HepG2 (cell line): ENCODE data around the gene MBLAC1. TPM values are rescaled to one million over a fixed set of nuclear protein-coding genes. Genes with fewer than 3 reads are reported as not detected.

Source experiments
- CC2D1A ChIP-seq: sonication (generic); formaldehyde crosslinking; IDR thresholded peaks from 2 replicates; pipeline ENCODE4 v1.8.1; 2023; ENCODE audit warnings: mild to moderate bottlenecking, missing genetic modification reagents
- FOXK1 ChIP-seq: sonication (generic); formaldehyde crosslinking; IDR thresholded peaks from 2 replicates; pipeline ENCODE4 v1.4.0; 2020; ENCODE audit warnings: low read depth, missing genetic modification reagents, borderline replicate concordance
- MAZ ChIP-seq, 2 experiments: sonication (generic) in 1 of 2; formaldehyde crosslinking in 1 of 2; IDR thresholded peaks; 2 replicates each; pipeline versions ENCODE4 v1.5.0 to v1.6.1; 2012 to 2020; ENCODE audit warnings: low read depth in 2 of 2, mild to moderate bottlenecking in 2 of 2, borderline replicate concordance in 1 of 2, improper control_type of control experiment in 1 of 2, low read length in 1 of 2, missing genetic modification reagents in 1 of 2, moderate library complexity in 1 of 2
- THAP11 ChIP-seq: IDR thresholded peaks from 2 replicates; pipeline ENCODE4 v1.6.1; 2016; ENCODE audit warnings: missing biosample characterization, missing genetic modification reagents
- ZBTB40 ChIP-seq, 2 experiments: fragments of 450-650 bp in 1 of 2; sonication (generic) in 1 of 2; formaldehyde crosslinking in 1 of 2; IDR thresholded peaks; 2 replicates each; pipeline versions ENCODE4 v1.6.1 to v1.8.0; 2016 to 2022; ENCODE audit warnings: antibody characterized with exemption in 1 of 2, mild to moderate bottlenecking in 1 of 2, missing genetic modification reagents in 1 of 2
- ZFP1 ChIP-seq: IDR thresholded peaks from 2 replicates; pipeline ENCODE4 v1.6.1; 2016
- ZFY ChIP-seq: sonication (generic); formaldehyde crosslinking; IDR thresholded peaks from 2 replicates; pipeline ENCODE4 v1.4.0; 2020; ENCODE audit warnings: missing genetic modification reagents
- ZNF616 ChIP-seq: sonication (generic); formaldehyde crosslinking; IDR thresholded peaks from 2 replicates; pipeline ENCODE4 v1.5.0; 2020; ENCODE audit warnings: low read depth, mild to moderate bottlenecking, missing genetic modification reagents
- ZNF792 ChIP-seq: IDR thresholded peaks from 2 replicates; pipeline ENCODE4 v1.6.1; 2016
- polyA plus RNA-seq, 8 experiments: library from polyadenylated mRNA; depleted of rRNA in 3 of 8; stranded (reverse) in 7 of 8; unstranded in 1 of 8; fragments of >200 nt; fragmentation: Illumina TruSeq in 4 of 8; extraction: Trizol in 4 of 8; gene quantifications; 2 replicates each; pipeline versions ENCODE4 v1.2.1 to v1.2.3, GENCODE V29; 2011 to 2016; ENCODE audit warnings: low read depth in 4 of 8, missing spikeins in 1 of 8, mixed read lengths in 1 of 8; ENCODE audit not compliant: insufficient read depth in 1 of 8
- total RNA-seq, 5 experiments: library from RNA; depleted of rRNA; stranded (reverse); fragments of >200 nt; fragmentation: Illumina TruSeq; extraction: Trizol; gene quantifications; 2 replicates each; pipeline ENCODE4 v1.2.3, GENCODE V29; 2016; ENCODE audit warnings: low read depth in 1 of 5
- TF ChIP-seq, protein P1 (sequence below): IDR thresholded peaks from 2 replicates; pipeline ENCODE4 v1.6.1; 2016; ENCODE audit warnings: mild to moderate bottlenecking, missing biosample characterization, missing genetic modification reagents
- TF ChIP-seq, protein P2 (sequence below): sonication (generic); formaldehyde crosslinking; IDR thresholded peaks from 2 replicates; pipeline ENCODE4 v1.4.0; 2020; ENCODE audit warnings: missing genetic modification reagents
- TF ChIP-seq, protein P3 (sequence below): sonication (generic); formaldehyde crosslinking; IDR thresholded peaks from 2 replicates; pipeline ENCODE4 v1.4.0; 2020; ENCODE audit warnings: missing genetic modification reagents, borderline replicate concordance
- TF ChIP-seq, protein P4 (sequence below): sonication (generic); formaldehyde crosslinking; conservative IDR thresholded peaks from 2 replicates; pipeline ENCODE4 v1.8.0; 2022; ENCODE audit warnings: low read depth, missing genetic modification reagents

MBLAC1 gene
- total and polyA plus RNA-seq, 2 of the 13 experiments (the other 11 are each of a cell fraction or from before 2014, with no cell fraction given): 0.79 to 2.1 TPM

DNA sequence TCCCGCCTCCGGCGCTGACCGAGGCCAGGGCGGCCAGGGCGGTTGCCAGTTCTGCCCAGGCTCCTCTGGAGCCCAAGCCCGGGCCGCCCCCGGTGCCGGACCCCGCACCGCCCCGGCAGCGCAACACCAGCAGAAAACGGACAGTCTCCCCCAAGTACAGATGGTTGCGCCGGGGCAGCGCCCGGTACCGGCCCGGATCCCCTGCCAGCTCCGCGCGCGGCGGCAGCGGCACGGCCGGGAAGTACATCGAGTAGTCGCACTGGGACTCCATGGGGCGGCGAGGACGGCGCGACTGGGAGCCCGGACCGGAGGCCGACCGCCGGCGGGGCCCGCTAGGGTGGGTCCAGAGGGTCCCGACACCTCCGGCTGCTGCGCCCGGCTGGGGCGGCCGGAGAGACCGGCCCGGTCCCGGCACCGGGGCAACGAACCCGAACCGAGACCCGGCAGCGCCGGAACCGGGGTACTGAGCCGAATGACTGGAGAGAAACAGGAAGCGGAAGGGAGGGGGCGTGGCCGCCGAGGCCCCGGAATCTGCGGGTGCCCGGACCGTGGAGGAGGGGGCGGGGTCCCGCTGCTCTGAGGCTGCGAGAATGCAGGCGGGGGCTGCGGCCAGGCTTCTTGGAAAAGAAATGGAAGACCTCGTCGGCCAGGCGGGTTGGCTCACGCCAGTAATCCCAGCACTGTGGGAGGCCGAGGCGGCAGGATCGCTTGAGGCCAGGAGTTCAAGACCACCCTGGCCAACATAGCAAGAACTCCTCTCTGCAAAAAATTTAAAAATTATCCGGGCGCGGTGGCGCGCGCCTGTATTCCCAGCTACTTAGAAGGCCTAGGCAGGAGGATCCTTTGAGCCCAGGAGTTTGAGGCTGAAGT, 31.7 kb downstream of the MBLAC1 start, which contains the start of gene TRAPPC14 (continued):
- TF ChIP-seq ZBTB40 (IDR thresholded peaks at IDR 0.05): no peak
- TF ChIP-seq ZBTB40 (CRISPR knock-in tag; IDR thresholded peaks at IDR 0.05): peak; percentile 54
- peak; percentile 86 for TF ChIP-seq THAP11 (CRISPR knock-in tag)
- TF ChIP-seq, protein P1, sequence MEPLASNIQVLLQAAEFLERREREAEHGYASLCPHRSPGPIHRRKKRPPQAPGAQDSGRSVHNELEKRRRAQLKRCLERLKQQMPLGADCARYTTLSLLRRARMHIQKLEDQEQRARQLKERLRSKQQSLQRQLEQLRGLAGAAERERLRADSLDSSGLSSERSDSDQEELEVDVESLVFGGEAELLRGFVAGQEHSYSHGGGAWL (CRISPR knock-in tag): no peak; the same call in 1 of the 2 replicates
- 0 out of 2 replicates have a peak, but pooled peaks have one; percentile 29 for TF ChIP-seq ZFP1 (CRISPR knock-in tag)
- TF ChIP-seq, protein P2, sequence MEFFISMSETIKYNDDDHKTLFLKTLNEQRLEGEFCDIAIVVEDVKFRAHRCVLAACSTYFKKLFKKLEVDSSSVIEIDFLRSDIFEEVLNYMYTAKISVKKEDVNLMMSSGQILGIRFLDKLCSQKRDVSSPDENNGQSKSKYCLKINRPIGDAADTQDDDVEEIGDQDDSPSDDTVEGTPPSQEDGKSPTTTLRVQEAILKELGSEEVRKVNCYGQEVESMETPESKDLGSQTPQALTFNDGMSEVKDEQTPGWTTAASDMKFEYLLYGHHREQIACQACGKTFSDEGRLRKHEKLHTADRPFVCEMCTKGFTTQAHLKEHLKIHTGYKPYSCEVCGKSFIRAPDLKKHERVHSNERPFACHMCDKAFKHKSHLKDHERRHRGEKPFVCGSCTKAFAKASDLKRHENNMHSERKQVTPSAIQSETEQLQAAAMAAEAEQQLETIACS (CRISPR knock-in tag): peak; percentile 17; the same call in 1 of the 2 replicates
- TF ChIP-seq, protein P3, sequence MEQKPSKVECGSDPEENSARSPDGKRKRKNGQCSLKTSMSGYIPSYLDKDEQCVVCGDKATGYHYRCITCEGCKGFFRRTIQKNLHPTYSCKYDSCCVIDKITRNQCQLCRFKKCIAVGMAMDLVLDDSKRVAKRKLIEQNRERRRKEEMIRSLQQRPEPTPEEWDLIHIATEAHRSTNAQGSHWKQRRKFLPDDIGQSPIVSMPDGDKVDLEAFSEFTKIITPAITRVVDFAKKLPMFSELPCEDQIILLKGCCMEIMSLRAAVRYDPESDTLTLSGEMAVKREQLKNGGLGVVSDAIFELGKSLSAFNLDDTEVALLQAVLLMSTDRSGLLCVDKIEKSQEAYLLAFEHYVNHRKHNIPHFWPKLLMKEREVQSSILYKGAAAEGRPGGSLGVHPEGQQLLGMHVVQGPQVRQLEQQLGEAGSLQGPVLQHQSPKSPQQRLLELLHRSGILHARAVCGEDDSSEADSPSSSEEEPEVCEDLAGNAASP: peak; percentile 60
- TF ChIP-seq ZFY (CRISPR knock-in tag): peak; percentile 58
- peak; percentile 67 for TF ChIP-seq MAZ (IDR thresholded peaks at IDR 0.05; ENCODE audit: borderline replicate concordance, low read depth, low read length)
- TF ChIP-seq MAZ (CRISPR knock-in tag; IDR thresholded peaks at IDR 0.05; ENCODE audit: low read depth): peak; percentile 76
- 0 out of 2 replicates have a peak, but pooled peaks have one; percentile 21 for TF ChIP-seq CC2D1A
- peak; percentile 50; the same call in 1 of the 2 replicates for TF ChIP-seq FOXK1 (CRISPR knock-in tag)
- no peak for TF ChIP-seq ZNF616 (CRISPR knock-in tag)
- TF ChIP-seq ZNF792: 0 out of 2 replicates have a peak, but pooled peaks have one; percentile 28
- TF ChIP-seq, protein P4, sequence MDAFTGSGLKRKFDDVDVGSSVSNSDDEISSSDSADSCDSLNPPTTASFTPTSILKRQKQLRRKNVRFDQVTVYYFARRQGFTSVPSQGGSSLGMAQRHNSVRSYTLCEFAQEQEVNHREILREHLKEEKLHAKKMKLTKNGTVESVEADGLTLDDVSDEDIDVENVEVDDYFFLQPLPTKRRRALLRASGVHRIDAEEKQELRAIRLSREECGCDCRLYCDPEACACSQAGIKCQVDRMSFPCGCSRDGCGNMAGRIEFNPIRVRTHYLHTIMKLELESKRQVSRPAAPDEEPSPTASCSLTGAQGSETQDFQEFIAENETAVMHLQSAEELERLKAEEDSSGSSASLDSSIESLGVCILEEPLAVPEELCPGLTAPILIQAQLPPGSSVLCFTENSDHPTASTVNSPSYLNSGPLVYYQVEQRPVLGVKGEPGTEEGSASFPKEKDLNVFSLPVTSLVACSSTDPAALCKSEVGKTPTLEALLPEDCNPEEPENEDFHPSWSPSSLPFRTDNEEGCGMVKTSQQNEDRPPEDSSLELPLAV (CRISPR knock-in tag): no peak
